Ascending aorta (tissue), 2 donors: ENCODE data around the gene CHD5. TPM values are rescaled to one million over a fixed set of nuclear protein-coding genes. Genes with fewer than 3 reads are reported as not detected.
"Not testable (repeated sequence)": the region's sequence is repeated elsewhere in the genome, so short reads cannot be mapped to it uniquely, and the experiment has no call there.

Source experiments
- DNase-seq, 2 donors: peaks; one replicate each; pipeline ENCODE4 v3.0.0-alpha.2; 2019; ENCODE audit warnings: low spot score in 2 of 2
- H3K27ac ChIP-seq, 2 donors: fragments of 200-600 bp; sonication (generic); one replicate each; pipeline ENCODE4 v1.5.1; 2016 to 2017; ENCODE audit warnings: mild to moderate bottlenecking in 1 of 2
- H3K27me3 ChIP-seq: fragments of 200-600 bp; sonication (generic); one replicate; pipeline ENCODE4 v1.5.1; 2017
- H3K36me3 ChIP-seq, 2 donors: fragments of 200-600 bp; sonication (generic); one replicate each; pipeline ENCODE4 v1.5.1; 2016
- H3K4me1 ChIP-seq, 2 donors: fragments of 200-600 bp; sonication (generic); one replicate each; pipeline ENCODE4 v1.5.1; 2016 to 2017; ENCODE audit warnings: mild to moderate bottlenecking in 1 of 2
- H3K4me3 ChIP-seq, 2 donors: fragments of 200-600 bp; sonication (generic); one replicate each; pipeline ENCODE4 v1.5.1; 2016 to 2017; ENCODE audit warnings: mild to moderate bottlenecking in 1 of 2
- H3K9me3 ChIP-seq, 2 donors: fragments of 200-600 bp; sonication (generic); one replicate each; pipeline ENCODE4 v1.5.1; 2016
- CTCF ChIP-seq, 3 experiments: fragments of 200-600 bp in 2 of 3; fragments of 450-650 bp in 1 of 3; sonication (generic) in 2 of 3; IDR thresholded peaks; one replicate each; pipeline ENCODE4 v1.5.1; 2016 to 2019; ENCODE audit warnings: antibody characterized with exemption in 3 of 3, mild to moderate bottlenecking in 1 of 3, moderate library complexity in 1 of 3
- intact Hi-C: fragments of 100-400 bp; cut with DNase I; formaldehyde crosslinking; loops from one replicate; pipeline ENCODE4 v1.15.1; 2023
- total RNA-seq: library from RNA; depleted of rRNA; stranded (reverse); fragments of >200 nt; gene quantifications from one replicate; pipeline ENCODE4 v1.1.0, GENCODE V29; 2016

CHD5 gene
- total RNA-seq, 1 donor from 2014 or later: 4.0 TPM

- Histone ChIP-seq H3K4me3 (no peak overlapping the region), H3K4me1 (no peaks in the 10 kb centered on the region), H3K9me3 (no peaks in the 10 kb centered on the region), H3K36me3 (peaks cover 0 to 3% of the 10 kb centered on the region in 2 donors), H3K27me3 (no peaks in the 10 kb centered on the region), H3K27ac (no peak overlapping the region)
- no peak for DNase-seq
- TF ChIP-seq CTCF (IDR thresholded peaks at IDR 0.05): no peak
- intact Hi-C loops: no loop called here
Measured at GRCh38 chr1:6065093-6065858, 114.8 kb downstream of the CHD5 start.

GRCh38 chr1:6063532-6064053 lies 116.5 kb downstream of the CHD5 start:
- H3K4me1 ChIP-seq, H3K27ac ChIP-seq, H3K4me3 ChIP-seq, DNase-seq, H3K27me3 ChIP-seq, intact Hi-C loops, H3K36me3 ChIP-seq, H3K9me3 ChIP-seq: not testable (repeated sequence)

- intact Hi-C loops: no loop called here
- no peak for DNase-seq
- Histone ChIP-seq H3K4me1 (no peaks in the 10 kb centered on the region), H3K4me3 (no peak overlapping the region), H3K9me3 (no peaks in the 10 kb centered on the region), H3K27ac (no peak overlapping the region), H3K27me3 (no peaks in the 10 kb centered on the region), H3K36me3 (peaks cover 0 to 3% of the 10 kb centered on the region in 2 donors)
- no peak for TF ChIP-seq CTCF (IDR thresholded peaks at IDR 0.05)
Measured at GRCh38 chr1:6062670-6063069, 117.5 kb downstream of the CHD5 start.

- intact Hi-C loops: no loop called here
- Histone ChIP-seq H3K27me3 (no peaks in the 10 kb centered on the region), H3K4me1 (no peaks in the 10 kb centered on the region), H3K9me3 (no peaks in the 10 kb centered on the region), H3K27ac (no peak overlapping the region), H3K36me3 (peaks cover 0 to under 1% of the 10 kb centered on the region in 2 donors), H3K4me3 (no peak overlapping the region)
- TF ChIP-seq CTCF (IDR thresholded peaks at IDR 0.05): no peak
- DNase-seq: no peak
Measured at GRCh38 chr1:6059866-6060265, 120.3 kb downstream of the CHD5 start.

- intact Hi-C loops: no loop called here
- H3K27me3 ChIP-seq: no peaks in the 10 kb centered on the region
- TF ChIP-seq CTCF (IDR thresholded peaks at IDR 0.05): no peak
- H3K27ac ChIP-seq: no peak overlapping the region
- no peak overlapping the region for H3K4me3 ChIP-seq
- DNase-seq: no peak
- no peaks in the 10 kb centered on the region for H3K36me3 ChIP-seq
- H3K9me3 ChIP-seq: no peaks in the 10 kb centered on the region
- no peaks in the 10 kb centered on the region for H3K4me1 ChIP-seq
Measured at GRCh38 chr1:6057170-6057845, 122.8 kb downstream of the CHD5 start.

- H3K27ac ChIP-seq: no peak overlapping the region
- H3K4me3 ChIP-seq: no peak overlapping the region
- DNase-seq: no peak
- H3K27me3 ChIP-seq: no peaks in the 10 kb centered on the region
- intact Hi-C loops: no loop called here
- TF ChIP-seq CTCF (IDR thresholded peaks at IDR 0.05): no peak
- H3K36me3 ChIP-seq: no peaks in the 10 kb centered on the region
- no peaks in the 10 kb centered on the region for H3K9me3 ChIP-seq
- no peaks in the 10 kb centered on the region for H3K4me1 ChIP-seq
Measured at GRCh38 chr1:6056572-6056948, 123.6 kb downstream of the CHD5 start.
